Endothelial cell of coronary artery (primary cell): ENCODE data around the gene RLBP1. TPM values are rescaled to one million over a fixed set of nuclear protein-coding genes. Genes with fewer than 3 reads are reported as not detected.

ENCODE experiments used
- total RNA-seq: library from RNA; depleted of rRNA; stranded (reverse); fragments of >200 nt; gene quantifications from 2 replicates; pipeline ENCODE4 v1.2.3, GENCODE V29; 2014

Gene RLBP1
- not detected in 2 replicates for total RNA-seq

DNA sequence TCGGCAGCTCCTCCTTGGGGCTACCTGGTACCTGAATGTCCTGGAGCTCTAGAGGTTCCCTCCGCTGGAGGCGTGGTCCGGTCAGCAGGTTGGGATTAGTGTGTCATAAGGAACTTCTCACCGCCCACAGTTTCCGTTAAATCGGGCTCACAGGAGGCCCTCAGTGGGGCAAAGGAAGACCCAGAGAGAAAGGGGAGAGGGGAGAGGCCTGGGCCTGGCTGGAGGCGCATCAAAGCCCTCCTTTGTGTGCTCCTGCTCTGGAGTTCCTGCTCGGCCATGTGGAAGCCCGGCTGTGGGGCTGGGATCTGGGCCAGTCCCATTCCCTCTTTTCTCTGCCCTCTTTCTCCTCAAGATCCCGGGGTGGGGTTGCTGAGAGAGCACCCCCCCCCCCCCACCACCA, at the start of gene RLBP1:
Gene RLBP1, minus strand, starts transcription at position 37 of the 400 bp plus-strand sequence. CDS start 2,604 bp downstream, outside the sequence.

DNA sequence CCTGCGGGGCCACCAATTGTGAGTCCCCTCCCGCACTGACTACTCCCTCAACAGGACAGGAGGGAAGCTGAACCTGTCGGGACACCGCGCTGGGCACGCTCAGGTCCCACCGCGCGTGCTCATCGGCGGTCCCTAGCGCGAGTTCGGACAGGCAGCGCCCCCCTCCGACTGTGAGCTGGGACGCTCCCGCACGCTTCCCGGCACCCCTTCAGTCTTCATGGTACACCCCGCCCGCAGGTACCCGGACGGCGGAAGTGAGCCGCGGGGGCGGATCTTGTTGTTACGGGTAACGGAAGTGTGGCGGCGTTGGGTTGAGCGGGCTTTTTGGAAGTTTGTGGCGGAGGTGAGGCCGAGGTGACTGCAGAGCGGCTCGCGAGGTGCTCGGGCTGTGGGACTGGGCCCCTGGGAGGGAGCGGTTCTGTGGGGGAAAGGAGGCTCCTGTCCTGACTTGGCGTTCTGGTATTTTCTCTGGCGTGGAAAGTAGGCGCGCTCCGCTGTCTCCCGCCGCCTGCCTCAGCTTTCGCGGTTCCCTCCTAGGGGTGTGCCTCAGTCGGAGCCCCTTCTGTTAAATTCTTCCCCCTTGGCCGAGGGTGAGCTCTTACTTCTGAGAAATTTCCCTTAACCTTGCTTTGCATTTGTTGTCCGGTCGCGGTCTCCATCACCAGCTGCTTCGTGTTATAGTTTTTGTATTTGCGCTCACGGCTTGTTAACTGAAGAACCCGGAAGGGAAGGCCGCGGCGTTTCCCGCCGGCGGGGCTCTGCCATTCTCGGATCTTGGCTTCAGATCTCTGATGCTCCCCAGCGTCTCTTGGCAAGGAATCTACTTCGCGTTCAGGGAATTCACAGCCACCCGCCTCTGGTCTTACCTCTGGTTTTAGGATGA, 22.6 kb upstream of the RLBP1 start, which contains the start of gene FANCI:
Gene FANCI, plus strand, starts transcription at position 289 of the 883 bp plus-strand sequence. CDS start 3,669 bp downstream, outside the sequence.

Other genes with a start within 250 kb of the RLBP1 start
- gene ABHD2, start 133.1 kb downstream of the RLBP1 start, total RNA-seq = 40.5 and 49.6 TPM in 2 replicates
- gene FANCI, start 22.4 kb upstream of the RLBP1 start, total RNA-seq = 14.0 and 29.7 TPM in 2 replicates
- gene POLG, start 113.2 kb upstream of the RLBP1 start, total RNA-seq = 75.5 and 111 TPM in 2 replicates